DND-41 (cell line): ENCODE results near the gene ATP4B.

Source experiments
- CTCF ChIP-seq: IDR thresholded peaks from 2 replicates; pipeline ENCODE4 v1.5.1; 2012; ENCODE audit warnings: borderline replicate concordance, low read length, moderate library complexity, mild to moderate bottlenecking; ENCODE audit not compliant: poor library complexity, severe bottlenecking; ENCODE audit errors: extremely low read depth
- EZH2 ChIP-seq: IDR thresholded peaks from 3 replicates; pipeline ENCODE4 v1.6.1; 2012; ENCODE audit warnings: borderline replicate concordance, low read depth, mild to moderate bottlenecking, moderate library complexity, low read length, inconsistent platforms; ENCODE audit not compliant: severe bottlenecking

- TF ChIP-seq CTCF (no peak), EZH2 (no peak)
These were observed at the start of gene ATP4B for GRCh38 chr13:113657851-113658741.
